ENCODE data around the gene C16orf54. TPM values are rescaled to one million over a fixed set of nuclear protein-coding genes. Genes with fewer than 3 reads are reported as not detected.
"Not testable (repeated sequence)": the region's sequence is repeated elsewhere in the genome, so short reads cannot be mapped to it uniquely, and the experiment has no call there.

Gene C16orf54
- total RNA-seq, 4 donors from 2014 or later, result 0.34 to 1.1 TPM; not detected in 2

DNA sequence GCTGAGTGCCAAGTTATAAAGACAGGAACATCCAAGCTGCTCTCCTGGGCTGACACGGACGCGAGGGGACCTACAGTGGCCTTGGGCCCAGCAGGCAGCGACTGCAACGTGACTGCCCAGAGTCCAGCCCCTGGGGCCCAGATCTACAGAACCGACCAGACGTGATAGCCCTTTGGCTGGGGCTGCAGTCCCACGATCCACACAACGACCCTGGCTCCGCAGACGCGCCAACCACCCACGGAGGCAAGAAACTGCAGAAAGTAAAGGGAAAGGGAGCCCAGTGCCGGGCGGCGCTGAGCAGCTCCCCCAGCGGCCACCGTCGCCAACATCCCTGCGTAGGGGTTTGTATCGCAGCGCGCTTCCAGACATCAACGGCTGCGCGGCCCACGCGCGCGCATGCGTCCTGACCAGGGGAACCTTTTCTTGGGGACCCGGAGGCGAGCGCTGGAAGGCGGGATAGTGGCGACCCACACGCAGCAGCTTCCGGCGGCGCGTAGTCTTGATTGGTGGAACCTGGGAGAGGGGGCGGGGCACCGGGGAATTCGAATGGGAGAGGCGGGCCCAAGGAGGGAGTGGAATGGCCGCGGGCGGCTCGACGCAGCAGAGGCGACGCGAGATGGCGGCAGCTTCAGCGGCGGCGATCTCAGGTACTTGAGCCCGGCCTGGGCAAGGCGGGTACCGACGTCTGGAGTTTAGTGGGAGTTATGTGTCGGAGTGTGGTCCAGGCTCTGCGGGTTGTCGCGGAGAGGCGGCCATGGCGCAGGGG lies 44.6 kb upstream of the C16orf54 start, which contains the start of gene KIF22:
Gene KIF22, plus strand, starts transcription at position 569 of the 766 bp plus-strand sequence. Its CDS starts 9 bp downstream, at position 578.
- WGBS, result under 1% methylated on average over 39 of the region's 67 CpGs
- H3K4me3 ChIP-seq, result peak within 1 kb of the TSS; percentile 93

DNA sequence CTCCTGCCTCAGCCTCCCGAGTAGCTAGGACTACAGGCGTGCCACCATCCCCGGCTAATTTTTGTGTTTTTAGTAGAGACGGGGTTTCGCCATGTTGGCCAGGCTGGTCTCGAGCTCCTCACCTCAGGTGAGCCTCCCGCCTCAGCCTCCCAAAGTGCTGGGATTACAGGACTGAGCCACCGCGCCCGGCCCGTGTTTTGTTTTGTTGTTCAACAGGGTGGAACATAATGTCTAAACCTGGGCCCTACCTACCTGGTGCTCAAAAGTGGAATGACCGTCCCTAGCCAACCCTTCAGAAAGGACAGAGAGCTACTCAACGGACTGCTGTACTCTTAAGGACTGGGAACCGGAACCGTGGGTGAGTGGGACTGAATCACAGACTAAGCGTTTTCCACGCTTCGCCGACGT lies 44.0 kb upstream of the C16orf54 start:
- WGBS, result 58% methylated on average over 20 of the region's 20 CpGs
- DNase-seq (ENCODE audit: low spot score in 2 of 2), result no peak
- no peaks in the 10 kb centered on the region for H3K9me3 ChIP-seq

More for the DNA sequence above, 44.6 kb upstream of the C16orf54 start, which contains the start of gene KIF22:
- DNase-seq (ENCODE audit: low spot score in 2 of 2), result peak; percentile 100
- TF ChIP-seq, protein P1, sequence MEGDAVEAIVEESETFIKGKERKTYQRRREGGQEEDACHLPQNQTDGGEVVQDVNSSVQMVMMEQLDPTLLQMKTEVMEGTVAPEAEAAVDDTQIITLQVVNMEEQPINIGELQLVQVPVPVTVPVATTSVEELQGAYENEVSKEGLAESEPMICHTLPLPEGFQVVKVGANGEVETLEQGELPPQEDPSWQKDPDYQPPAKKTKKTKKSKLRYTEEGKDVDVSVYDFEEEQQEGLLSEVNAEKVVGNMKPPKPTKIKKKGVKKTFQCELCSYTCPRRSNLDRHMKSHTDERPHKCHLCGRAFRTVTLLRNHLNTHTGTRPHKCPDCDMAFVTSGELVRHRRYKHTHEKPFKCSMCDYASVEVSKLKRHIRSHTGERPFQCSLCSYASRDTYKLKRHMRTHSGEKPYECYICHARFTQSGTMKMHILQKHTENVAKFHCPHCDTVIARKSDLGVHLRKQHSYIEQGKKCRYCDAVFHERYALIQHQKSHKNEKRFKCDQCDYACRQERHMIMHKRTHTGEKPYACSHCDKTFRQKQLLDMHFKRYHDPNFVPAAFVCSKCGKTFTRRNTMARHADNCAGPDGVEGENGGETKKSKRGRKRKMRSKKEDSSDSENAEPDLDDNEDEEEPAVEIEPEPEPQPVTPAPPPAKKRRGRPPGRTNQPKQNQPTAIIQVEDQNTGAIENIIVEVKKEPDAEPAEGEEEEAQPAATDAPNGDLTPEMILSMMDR (IDR thresholded peaks at IDR 0.05), result peak; percentile 61 to 77
- TF ChIP-seq EP300 (IDR thresholded peaks at IDR 0.05) (no peak), POLR2AphosphoS5 (IDR thresholded peaks at IDR 0.05) (peak in 2 of 3 donors; percentile 10 to 57), POLR2A (IDR thresholded peaks at IDR 0.05) (no peak)
- Histone ChIP-seq H3K4me1 (peaks cover 28% of the 10 kb centered on the region), H3K27me3 (no peaks in the 10 kb centered on the region), H3K9me3 (no peaks in the 10 kb centered on the region), H3K36me3 (no peaks in the 10 kb centered on the region), H3K27ac (peak within 1 kb of the TSS; percentile 87)

DNA sequence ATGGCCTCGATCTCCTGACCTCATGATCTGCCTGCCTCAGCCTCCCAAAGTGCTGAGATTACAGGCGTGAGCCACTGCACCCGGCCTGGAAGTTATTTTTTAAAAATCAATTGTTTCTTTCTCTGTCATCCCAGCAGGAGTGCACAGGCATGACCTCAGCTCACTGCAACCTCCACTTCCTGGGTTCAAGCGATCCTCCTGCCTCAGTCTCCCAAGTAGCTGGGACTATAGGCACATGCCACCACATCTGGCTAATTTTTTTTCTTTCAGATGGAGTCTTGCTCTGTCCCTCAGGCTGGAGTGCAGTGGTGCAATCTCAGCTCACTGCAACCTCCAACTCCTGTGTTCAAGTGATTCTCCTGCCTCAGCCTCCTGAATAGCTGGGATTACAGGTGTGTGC lies 41.4 kb upstream of the C16orf54 start:
- 93% methylated on average over 4 of the region's 4 CpGs for WGBS
- H3K27me3 ChIP-seq; H3K9me3 ChIP-seq; DNase-seq (ENCODE audit: low spot score in 2 of 2); H3K36me3 ChIP-seq; H3K4me3 ChIP-seq; H3K27ac ChIP-seq: not testable (repeated sequence)
- H3K4me1 ChIP-seq, result peaks cover 30% of the 10 kb centered on the region

More for the DNA sequence above, 44.0 kb upstream of the C16orf54 start:
- Histone ChIP-seq H3K4me3 (peak overlapping the region; percentile 93), H3K4me1 (peaks cover 29% of the 10 kb centered on the region), H3K36me3 (no peaks in the 10 kb centered on the region), H3K27me3 (no peaks in the 10 kb centered on the region), H3K27ac (peak overlapping the region; percentile 87)
- no peak for TF ChIP-seq POLR2A (IDR thresholded peaks at IDR 0.05)
- TF ChIP-seq POLR2AphosphoS5 (IDR thresholded peaks at IDR 0.05), result no peak
- TF ChIP-seq EP300 (IDR thresholded peaks at IDR 0.05), result no peak
- TF ChIP-seq, protein P1 (IDR thresholded peaks at IDR 0.05), result no peak

DNA sequence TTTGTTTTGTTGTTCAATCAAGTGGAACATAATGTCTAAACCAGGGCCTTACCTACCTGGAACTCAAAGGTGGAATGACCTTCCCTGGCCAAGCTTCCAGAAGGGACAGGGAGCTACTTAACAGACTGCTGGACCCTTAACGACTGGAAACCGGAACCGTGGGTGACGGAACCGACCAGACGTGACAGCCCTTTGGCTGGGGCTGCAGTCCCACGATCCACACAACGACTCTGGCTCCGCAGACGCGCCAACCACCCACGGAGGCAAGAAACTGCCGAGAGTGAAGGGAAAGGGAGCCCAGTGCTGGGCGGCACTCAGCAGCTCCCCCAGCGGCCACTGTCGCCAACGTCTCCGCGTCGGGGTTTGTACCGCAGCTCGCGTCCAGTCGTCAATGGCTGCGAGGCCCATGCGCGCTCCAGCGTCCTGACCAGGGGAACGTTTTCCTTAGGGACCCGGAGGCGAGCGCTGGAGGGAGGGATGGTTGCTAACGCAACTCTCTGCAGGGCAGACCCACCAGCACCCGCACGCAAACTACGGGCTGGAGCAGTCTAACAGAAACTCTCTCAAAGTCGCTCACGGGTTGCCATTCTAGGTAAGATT lies 39.2 kb upstream of the C16orf54 start:
- H3K4me3 ChIP-seq, result peak overlapping the region; percentile 29
- peaks cover 1% of the 10 kb centered on the region for H3K27me3 ChIP-seq
- peak; percentile 80 to 89 for DNase-seq (ENCODE audit: low spot score in 2 of 2)
- TF ChIP-seq, protein P1 (IDR thresholded peaks at IDR 0.05), result peak; percentile 23 to 75
- TF ChIP-seq POLR2A (IDR thresholded peaks at IDR 0.05), result no peak
- no peaks in the 10 kb centered on the region for H3K36me3 ChIP-seq
- 36% methylated on average over 36 of the region's 38 CpGs for WGBS
- peaks cover 18% of the 10 kb centered on the region for H3K4me1 ChIP-seq
- no peaks in the 10 kb centered on the region for H3K9me3 ChIP-seq
- no peak overlapping the region for H3K27ac ChIP-seq

DNA sequence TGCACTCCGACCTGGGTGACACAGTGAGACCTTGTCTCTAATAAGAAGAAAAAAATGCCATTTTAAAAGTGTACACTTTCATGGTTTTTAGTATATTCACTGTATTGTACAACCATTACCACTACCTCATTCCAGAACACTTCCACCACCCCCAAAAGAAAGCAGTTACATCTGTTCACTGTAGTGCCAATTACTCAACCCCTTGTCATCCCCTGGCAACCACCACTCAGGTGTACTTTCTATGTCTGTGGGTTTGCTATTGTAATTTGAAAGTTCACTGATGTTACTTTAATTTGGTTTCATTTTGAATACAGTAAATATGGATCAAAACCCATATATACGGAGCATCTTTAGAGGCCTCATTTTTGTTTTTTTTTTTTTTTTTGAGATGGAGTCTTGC lies 38.4 kb upstream of the C16orf54 start:
- TF ChIP-seq POLR2AphosphoS5 (IDR thresholded peaks at IDR 0.05) (no peak), POLR2A (IDR thresholded peaks at IDR 0.05) (no peak), EP300 (IDR thresholded peaks at IDR 0.05) (no peak)
- TF ChIP-seq, protein P1 (IDR thresholded peaks at IDR 0.05), result no peak
- WGBS, result 89% methylated on average over 2 of the region's 2 CpGs
- no peaks in the 10 kb centered on the region for H3K9me3 ChIP-seq
- DNase-seq (ENCODE audit: low spot score in 2 of 2), result no peak
- no peak overlapping the region for H3K27ac ChIP-seq
- peaks cover 8% of the 10 kb centered on the region for H3K27me3 ChIP-seq
- H3K36me3 ChIP-seq, result no peaks in the 10 kb centered on the region
- H3K4me3 ChIP-seq, result no peak overlapping the region
- H3K4me1 ChIP-seq, result peaks cover 11% of the 10 kb centered on the region

DNA sequence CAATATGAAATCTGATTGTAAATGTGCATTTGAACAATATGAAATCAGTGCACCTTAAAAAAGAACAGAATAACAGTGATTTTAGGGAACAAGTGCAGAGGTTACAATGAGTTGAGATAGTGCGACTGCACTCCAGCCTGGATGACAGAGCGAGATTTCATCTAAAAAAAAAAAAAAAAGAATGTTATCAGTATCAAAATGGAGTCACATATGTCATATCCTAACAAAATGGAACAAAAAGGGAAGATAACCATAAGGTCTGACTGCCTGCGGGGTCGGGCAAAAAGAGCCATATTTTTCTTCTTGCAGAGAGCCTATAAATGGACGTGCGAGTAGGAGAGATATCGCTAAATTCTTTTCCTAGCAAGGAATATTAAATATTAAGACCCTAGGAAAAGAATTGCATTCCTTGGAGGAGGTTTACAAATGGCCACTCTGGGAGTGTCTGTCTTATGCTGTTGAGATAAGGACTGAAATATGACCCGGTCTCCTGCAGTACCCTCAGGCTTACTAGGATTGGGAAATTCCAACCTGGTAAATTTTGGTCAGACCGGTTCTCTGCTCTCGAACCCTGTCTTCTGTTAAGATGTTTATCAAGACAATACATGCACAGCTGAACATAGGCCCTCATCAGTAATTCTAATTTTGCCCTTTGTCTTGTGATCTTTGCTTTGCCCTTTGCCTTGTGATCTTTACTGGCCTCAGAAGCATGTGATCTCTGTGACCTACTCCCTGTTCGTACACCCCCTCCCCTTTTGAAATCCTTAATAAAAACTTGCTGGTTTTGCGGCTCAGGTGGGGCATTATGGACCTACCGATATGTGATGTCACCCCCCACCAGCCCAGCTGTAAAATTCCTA lies 37.5 kb upstream of the C16orf54 start:
- not testable (repeated sequence) for H3K36me3 ChIP-seq; DNase-seq (ENCODE audit: low spot score in 2 of 2); H3K4me3 ChIP-seq; H3K27ac ChIP-seq; H3K9me3 ChIP-seq
- 62% methylated on average over 13 of the region's 13 CpGs for WGBS
- peaks cover 11% of the 10 kb centered on the region for H3K4me1 ChIP-seq
- H3K27me3 ChIP-seq, result peaks cover 12% of the 10 kb centered on the region
